ENCODE results near the gene PGGHG. TPM values are rescaled to one million over a fixed set of nuclear protein-coding genes. Genes with fewer than 3 reads are reported as not detected.
"Not testable (repeated sequence)": the region's sequence is repeated elsewhere in the genome, so short reads cannot be mapped to it uniquely, and the experiment has no call there.

The PGGHG gene
- total RNA-seq, 2 donors from 2014 or later, result 10.6 to 12.9 TPM

GRCh38 chr11:315516-315994 is 26.6 kb downstream of the PGGHG start:
- H3K4me3 ChIP-seq, result peak overlapping the region; percentile 58
- no peaks in the 10 kb centered on the region for H3K36me3 ChIP-seq
- intact Hi-C loops (cut with DNase I), result no loop called here
- no peaks in the 10 kb centered on the region for H3K27me3 ChIP-seq
- no peak for DNase-seq
- H3K9me3 ChIP-seq, result no peaks in the 10 kb centered on the region
- peak overlapping the region; percentile 98 for H3K27ac ChIP-seq
- H3K4me1 ChIP-seq, result peaks cover 8% of the 10 kb centered on the region
- H3K9ac ChIP-seq (ENCODE audit: low read depth in 2 of 2, low read length in 2 of 2), result peak overlapping the region; percentile 66 to 93
- TF ChIP-seq, protein P1, sequence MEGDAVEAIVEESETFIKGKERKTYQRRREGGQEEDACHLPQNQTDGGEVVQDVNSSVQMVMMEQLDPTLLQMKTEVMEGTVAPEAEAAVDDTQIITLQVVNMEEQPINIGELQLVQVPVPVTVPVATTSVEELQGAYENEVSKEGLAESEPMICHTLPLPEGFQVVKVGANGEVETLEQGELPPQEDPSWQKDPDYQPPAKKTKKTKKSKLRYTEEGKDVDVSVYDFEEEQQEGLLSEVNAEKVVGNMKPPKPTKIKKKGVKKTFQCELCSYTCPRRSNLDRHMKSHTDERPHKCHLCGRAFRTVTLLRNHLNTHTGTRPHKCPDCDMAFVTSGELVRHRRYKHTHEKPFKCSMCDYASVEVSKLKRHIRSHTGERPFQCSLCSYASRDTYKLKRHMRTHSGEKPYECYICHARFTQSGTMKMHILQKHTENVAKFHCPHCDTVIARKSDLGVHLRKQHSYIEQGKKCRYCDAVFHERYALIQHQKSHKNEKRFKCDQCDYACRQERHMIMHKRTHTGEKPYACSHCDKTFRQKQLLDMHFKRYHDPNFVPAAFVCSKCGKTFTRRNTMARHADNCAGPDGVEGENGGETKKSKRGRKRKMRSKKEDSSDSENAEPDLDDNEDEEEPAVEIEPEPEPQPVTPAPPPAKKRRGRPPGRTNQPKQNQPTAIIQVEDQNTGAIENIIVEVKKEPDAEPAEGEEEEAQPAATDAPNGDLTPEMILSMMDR (IDR thresholded peaks at IDR 0.05), result no peak

DNA sequence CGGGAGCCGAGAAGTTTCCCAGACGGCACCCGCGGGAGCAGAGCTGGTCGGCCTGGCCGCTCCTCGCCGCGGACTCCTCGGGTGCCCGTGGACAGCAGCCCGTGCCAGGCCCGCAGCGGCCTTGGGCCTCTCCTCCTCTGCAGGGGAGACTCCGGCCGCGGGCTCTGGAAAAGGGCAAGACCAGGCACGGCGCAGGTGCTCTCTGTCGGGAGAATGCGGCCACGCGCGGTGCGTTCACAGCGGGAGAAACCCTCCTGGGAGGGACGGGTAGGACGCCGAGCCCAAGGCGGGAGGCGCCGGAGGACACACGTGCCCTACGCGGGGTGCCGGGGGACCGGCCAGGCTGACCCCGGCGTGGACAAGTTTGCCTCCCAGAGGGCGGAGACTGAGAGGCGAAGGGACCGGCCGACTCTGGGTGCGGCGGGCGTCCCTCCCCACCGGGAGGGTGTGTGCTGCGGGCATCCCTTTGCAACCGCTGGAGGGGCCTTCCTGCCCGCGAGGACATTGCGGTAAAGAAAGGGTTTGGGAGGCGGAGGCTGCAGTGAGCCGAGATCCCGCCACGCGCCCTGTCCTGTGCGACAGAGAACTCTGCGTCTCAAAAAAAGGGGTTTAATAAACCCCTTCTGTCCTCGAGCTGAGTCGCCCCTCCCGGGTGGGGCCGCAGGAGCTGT is 27.2 kb downstream of the PGGHG start:
- TF ChIP-seq, protein P1 (IDR thresholded peaks at IDR 0.05), result no peak
- Histone ChIP-seq H3K36me3 (no peaks in the 10 kb centered on the region), H3K4me1 (peaks cover 8% of the 10 kb centered on the region), H3K9ac (ENCODE audit: low read depth in 2 of 2, low read length in 2 of 2) (peak overlapping the region; percentile 66 to 93), H3K27ac (peak overlapping the region; percentile 98), H3K27me3 (no peaks in the 10 kb centered on the region), H3K9me3 (no peaks in the 10 kb centered on the region), H3K4me3 (peak overlapping the region; percentile 58)
- DNase-seq, result no peak
- intact Hi-C loops (cut with DNase I), result no loop called here

DNA sequence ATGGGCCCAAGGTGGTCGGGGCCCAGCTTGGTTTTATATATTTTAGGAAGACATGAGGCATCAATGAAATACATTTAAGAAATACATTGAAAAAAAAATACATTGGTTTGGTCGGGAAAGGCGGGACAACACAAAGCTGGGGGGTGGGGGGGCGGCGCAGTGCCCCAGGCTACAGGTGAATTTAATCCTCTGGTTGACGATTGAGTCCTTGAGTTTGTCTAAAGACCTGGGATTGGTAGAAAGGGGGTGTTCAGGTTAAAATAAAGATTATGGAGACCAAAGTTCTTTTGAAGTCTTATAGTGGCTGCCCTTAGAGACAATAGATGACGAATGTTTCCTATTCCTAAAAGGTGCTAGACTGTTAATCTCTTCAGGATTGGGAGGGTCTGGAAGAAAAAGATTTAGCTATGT is 28.0 kb downstream of the PGGHG start:
- H3K27ac ChIP-seq, result peak overlapping the region; percentile 98
- peak overlapping the region in 1 of 2 donors; percentile 93 for H3K9ac ChIP-seq (ENCODE audit: low read depth in 2 of 2, low read length in 2 of 2)
- no peaks in the 10 kb centered on the region for H3K9me3 ChIP-seq
- TF ChIP-seq, protein P1 (IDR thresholded peaks at IDR 0.05), result no peak
- DNase-seq, result no peak
- H3K27me3 ChIP-seq, result no peaks in the 10 kb centered on the region
- H3K36me3 ChIP-seq, result no peaks in the 10 kb centered on the region
- peaks cover 8% of the 10 kb centered on the region for H3K4me1 ChIP-seq
- peak overlapping the region; percentile 58 for H3K4me3 ChIP-seq
- intact Hi-C loops (cut with DNase I), result no loop called here

- H3K9me3 ChIP-seq; H3K4me1 ChIP-seq; H3K4me3 ChIP-seq; intact Hi-C loops (cut with DNase I); H3K9ac ChIP-seq (ENCODE audit: low read depth in 2 of 2, low read length in 2 of 2); H3K27me3 ChIP-seq; H3K36me3 ChIP-seq; DNase-seq: not testable (repeated sequence)
- peak overlapping the region; percentile 98 for H3K27ac ChIP-seq
Measured at GRCh38 chr11:317668-318404, 28.9 kb downstream of the PGGHG start.

DNA sequence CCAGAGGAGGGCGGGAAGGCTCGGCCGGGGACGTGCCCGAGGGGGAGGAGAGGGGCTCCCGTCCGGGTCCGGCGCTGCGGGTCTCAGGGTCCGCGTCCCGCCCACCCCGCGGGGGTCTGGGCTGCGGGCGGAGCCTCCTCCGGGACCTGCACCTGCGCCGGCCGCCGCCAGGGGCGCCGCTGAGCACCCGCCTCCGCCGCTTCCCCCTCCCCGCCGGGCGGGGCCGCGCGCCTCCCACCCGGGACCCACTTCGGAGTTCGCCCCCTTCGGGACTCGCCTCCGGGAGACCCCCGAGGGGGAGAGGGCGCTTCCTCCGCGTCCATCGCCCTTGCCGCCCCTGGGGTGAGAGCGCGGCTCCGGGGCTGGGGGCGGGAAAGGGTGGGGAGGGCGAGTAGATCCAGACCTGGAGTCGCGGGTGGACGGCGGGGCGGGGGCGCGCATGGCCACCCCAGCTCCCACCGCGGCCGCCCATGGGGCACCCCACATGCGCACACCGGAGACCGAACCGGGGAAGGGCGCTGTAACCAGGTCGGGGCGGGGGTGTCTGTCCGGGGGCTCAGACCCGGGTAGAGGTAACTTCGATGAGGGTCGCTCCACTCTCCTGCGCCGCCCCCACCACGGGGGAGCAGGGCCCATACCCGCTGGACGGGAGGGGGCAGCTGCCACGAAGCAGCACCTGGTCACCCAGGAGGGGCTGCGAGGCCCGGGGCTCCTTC is 29.6 kb downstream of the PGGHG start:
- Histone ChIP-seq H3K9ac (ENCODE audit: low read depth in 2 of 2, low read length in 2 of 2) (peak overlapping the region in 1 of 2 donors; percentile 66), H3K27ac (peak overlapping the region; percentile 90), H3K4me3 (peak overlapping the region; percentile 44)
- H3K27me3 ChIP-seq; DNase-seq; H3K4me1 ChIP-seq; H3K36me3 ChIP-seq; H3K9me3 ChIP-seq; intact Hi-C loops (cut with DNase I): not testable (repeated sequence)

DNA sequence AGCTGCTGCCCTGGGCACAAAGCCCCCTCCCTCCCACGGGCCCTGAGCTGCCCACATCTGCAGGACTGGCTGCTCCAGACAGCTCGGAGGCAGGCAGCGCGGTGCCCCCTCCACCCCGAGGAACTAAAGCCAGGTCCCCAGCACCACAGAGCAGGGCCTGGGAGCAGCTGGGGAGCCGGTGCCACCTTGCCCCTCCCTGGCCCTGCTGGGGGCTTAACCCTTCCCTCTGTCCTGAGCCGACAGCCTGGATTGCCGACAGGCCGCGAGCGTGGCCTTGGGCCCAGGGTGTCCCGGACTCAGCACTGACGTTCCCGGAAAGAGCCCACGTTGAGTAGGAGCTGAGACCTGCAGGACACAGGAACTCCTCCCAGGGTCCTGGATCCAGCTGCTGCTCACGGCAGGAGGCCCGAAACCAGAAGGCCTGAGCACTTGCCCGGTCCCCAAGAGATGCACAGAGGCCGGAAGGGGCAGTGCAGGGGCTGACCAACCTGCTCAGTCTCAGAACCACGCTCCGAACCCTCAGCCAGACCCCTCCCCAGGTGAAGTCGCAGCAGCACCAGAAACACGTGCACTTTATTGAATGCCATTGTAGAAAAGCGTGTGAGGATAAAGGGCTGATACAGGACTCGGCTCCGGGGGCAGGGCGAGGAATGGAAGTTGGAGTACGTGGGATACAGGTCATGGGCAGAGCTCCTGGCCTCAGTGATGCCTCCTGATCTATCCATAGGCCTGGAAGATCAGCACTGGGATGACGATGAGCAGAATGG is 30.4 kb downstream of the PGGHG start:
- peak overlapping the region; percentile 90 for H3K27ac ChIP-seq
- H3K9ac ChIP-seq (ENCODE audit: low read depth in 2 of 2, low read length in 2 of 2), result peak overlapping the region; percentile 58 to 66
- H3K9me3 ChIP-seq; intact Hi-C loops (cut with DNase I); H3K36me3 ChIP-seq; H3K4me1 ChIP-seq; H3K27me3 ChIP-seq: not testable (repeated sequence)
- peak; percentile 33 for DNase-seq
- peak overlapping the region; percentile 44 for H3K4me3 ChIP-seq

DNA sequence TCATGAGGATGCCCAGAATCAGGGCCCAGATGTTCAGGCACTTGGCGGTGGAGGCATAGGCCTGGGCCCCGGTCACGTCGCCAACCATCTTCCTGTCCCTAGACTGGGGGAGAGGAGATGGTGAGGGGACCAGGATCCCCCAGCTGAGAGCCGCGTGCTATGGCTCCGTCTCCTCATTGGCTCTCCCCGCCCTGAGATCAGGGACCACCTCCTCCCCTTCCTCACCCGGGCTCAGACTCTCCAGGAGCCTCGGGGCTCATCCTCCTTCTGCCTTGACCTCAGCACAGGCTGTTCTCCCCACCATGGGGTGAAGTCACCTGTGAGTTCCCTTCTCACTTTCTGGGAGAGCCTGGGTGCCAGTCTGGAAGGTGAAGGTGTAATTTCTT is 31.0 kb downstream of the PGGHG start:
- H3K4me3 ChIP-seq, result peak overlapping the region; percentile 51
- peak overlapping the region; percentile 86 to 93 for H3K9ac ChIP-seq (ENCODE audit: low read depth in 2 of 2, low read length in 2 of 2)
- H3K36me3 ChIP-seq; H3K4me1 ChIP-seq; intact Hi-C loops (cut with DNase I); H3K27me3 ChIP-seq; DNase-seq; H3K9me3 ChIP-seq: not testable (repeated sequence)
- H3K27ac ChIP-seq, result peak overlapping the region; percentile 90
